Stimulated activated CD4-positive, alpha-beta T cell treated with anti-CD3 and anti-CD28 coated beads, Interleukin-15, amount 100 ng/mL, for 1 hour (primary cell): ENCODE results near the gene OR4P4.

ENCODE experiments used
- DNase-seq, 2 donors: peaks; one replicate each; pipeline ENCODE4 v3.0.0-alpha.2; 2020; ENCODE audit warnings: low read depth in 1 of 2, low spot score in 1 of 2

The OR4P4 gene

GRCh38 chr11:55634813-55635212 lies at the start of gene OR4P4:
OR4P4 (plus strand) TSS chr11:55635113.
- no peak for DNase-seq

GRCh38 chr11:55607545-55607944 lies 27.4 kb upstream of the OR4P4 start, which contains the start of gene OR4C11:
OR4C11 (minus strand) TSS chr11:55607645; CDS start chr11:55604373, 3,272 bp downstream.
- DNase-seq = no peak

- DNase-seq = no peak
Measured at GRCh38 chr11:55624531-55624930, 10.4 kb upstream of the OR4P4 start.

- DNase-seq = no peak
Measured at GRCh38 chr11:55648027-55648426, 13.1 kb downstream of the OR4P4 start, which contains the start of gene OR4S2. OR4S2 (plus strand) TSS chr11:55648327; CDS start chr11:55650904, 2,577 bp downstream.

GRCh38 chr11:55652560-55652959 lies 17.6 kb downstream of the OR4P4 start:
- DNase-seq = no peak

GRCh38 chr11:55655096-55655495 lies 20.2 kb downstream of the OR4P4 start:
- no peak for DNase-seq

- no peak for DNase-seq
Measured at GRCh38 chr11:55658031-55658573, 23.2 kb downstream of the OR4P4 start.

GRCh38 chr11:55658608-55659007 lies 23.7 kb downstream of the OR4P4 start:
- DNase-seq = no peak

- no peak for DNase-seq
Measured at GRCh38 chr11:55661901-55662300, 27.0 kb downstream of the OR4P4 start, which contains the start of gene OR4C6. OR4C6 (plus strand) TSS chr11:55662201; CDS start chr11:55665167, 2,966 bp downstream.

- DNase-seq = no peak
Measured at GRCh38 chr11:55669376-55669775, 34.5 kb downstream of the OR4P4 start.

- DNase-seq = no peak
Measured at GRCh38 chr11:55673860-55674259, 38.9 kb downstream of the OR4P4 start.
